GM12878 (cell line): ENCODE measurements around the gene NFIL3. TPM values are rescaled to one million over a fixed set of nuclear protein-coding genes. Genes with fewer than 3 reads are reported as not detected.

Experiments used
- ATAC-seq: fragments of 200-7000 bp; cut with Tn5 transposase; 3 replicates; pipeline ENCODE4 v1.9.1; 2020; ENCODE audit warnings: mild to moderate bottlenecking, moderate library complexity
- BruUV-seq: library from RNA; stranded (reverse); fragments of 400-500 nt; replicated peaks from 2 replicates; lab custom pipeline; 2021; lab: Mats Ljungman, UMichigan
- CTCF ChIA-PET: fragments of 300-600 bp; sonication (Branson Sonifier 250); formaldehyde crosslinking; extraction: SDS; loops from one replicate; lab custom pipeline; 2021; ENCODE audit warnings: inconsistent platforms; lab: Yijun Ruan, JAX
- POLR2A ChIA-PET: fragments of 350-600 bp; formaldehyde crosslinking; extraction: SDS; loops from one replicate; lab custom pipeline; 2021; ENCODE audit warnings: inconsistent platforms; lab: Charles Lee
- RAD21 ChIA-PET: fragments of 300-600 bp; sonication (Branson Sonifier 250); formaldehyde crosslinking; loops from one replicate; lab custom pipeline; 2023; ENCODE audit warnings: antibody characterized with exemption; ENCODE audit not compliant: unreplicated experiment; lab: Charles Lee
- SMC1A ChIA-PET: fragments of 300-600 bp; sonication (Branson Sonifier 250); formaldehyde crosslinking; loops from one replicate; lab custom pipeline; 2023; ENCODE audit not compliant: unreplicated experiment, uncharacterized antibody; lab: Charles Lee
- DNase-seq: peaks from one replicate; pipeline ENCODE4 v3.0.0-alpha.2; 2011; ENCODE audit warnings: low read depth, low spot score
- FAIRE-seq: peaks from 3 replicates; lab custom pipeline; 2011; peaks lifted over from hg19 to GRCh38; lab: Jason Lieb, UNC
- H2AFZ ChIP-seq: 2 replicates; pipeline ENCODE4 v1.6.0; 2011; ENCODE audit warnings: low read depth, low read length, control low read depth; ENCODE audit not compliant: control insufficient read depth
- H3K27ac ChIP-seq: 2 replicates; pipeline ENCODE4 v1.5.1; 2011; ENCODE audit warnings: control low read depth; ENCODE audit not compliant: control insufficient read depth, insufficient read depth
- H3K27me3 ChIP-seq, 2 experiments: replicated peaks in 1 of 2; 2 replicates each; pipeline versions ENCODE4 v1.6.0 to v1.6.1; 2011; ENCODE audit warnings: low read length in 1 of 2; ENCODE audit not compliant: control insufficient read depth in 2 of 2, insufficient read depth in 2 of 2
- H3K36me3 ChIP-seq, 2 experiments: 2 replicates each; pipeline ENCODE4 v1.5.1; 2011; ENCODE audit warnings: low read length in 1 of 2; ENCODE audit not compliant: control insufficient read depth in 2 of 2, insufficient read depth in 2 of 2
- H3K4me1 ChIP-seq: 2 replicates; pipeline ENCODE4 v1.6.1; 2011; ENCODE audit warnings: mild to moderate bottlenecking, low read length, moderate library complexity, mixed read lengths; ENCODE audit not compliant: control insufficient read depth, insufficient read depth
- H3K4me2 ChIP-seq: 2 replicates; pipeline ENCODE4 v1.6.0; 2011; ENCODE audit warnings: control low read depth; ENCODE audit not compliant: control insufficient read depth, insufficient read depth
- H3K4me3 ChIP-seq: fragments of 200-600 bp; sonication (generic); 2 replicates; pipeline ENCODE4 v1.5.1; 2016
- H3K79me2 ChIP-seq: 2 replicates; pipeline ENCODE4 v1.6.0; 2011; ENCODE audit warnings: low read length; ENCODE audit not compliant: control insufficient read depth, insufficient read depth
- H3K9ac ChIP-seq: 2 replicates; pipeline ENCODE4 v1.8.0; 2011; ENCODE audit warnings: low read length, control low read depth, mixed read lengths; ENCODE audit not compliant: control insufficient read depth, insufficient read depth
- H3K9me3 ChIP-seq: replicated peaks from 3 replicates; pipeline ENCODE4 v1.5.1; 2011; ENCODE audit warnings: mild to moderate bottlenecking, low read length; ENCODE audit not compliant: control insufficient read depth, insufficient read depth
- H4K20me1 ChIP-seq: 2 replicates; pipeline ENCODE4 v1.6.0; 2011; ENCODE audit not compliant: control insufficient read depth, insufficient read depth
- BRCA1 ChIP-seq: IDR thresholded peaks from 2 replicates; pipeline ENCODE4 v1.6.1; 2011; ENCODE audit warnings: low read depth, low read length, improper control_type of control experiment
- CEBPZ ChIP-seq: fragments of 150-350 bp; IDR thresholded peaks from 2 replicates; pipeline ENCODE4 v1.6.1; 2016; ENCODE audit warnings: low read depth, low read length
- DPF2 ChIP-seq: fragments of 450-650 bp; IDR thresholded peaks from 2 replicates; pipeline ENCODE4 v1.6.1; 2017; ENCODE audit warnings: mild to moderate bottlenecking
- EGR1 ChIP-seq, 2 experiments: IDR thresholded peaks; 1 replicate in 1 of 2; 2 replicates in 1 of 2; pipeline ENCODE4 v1.6.1; 2011 to 2012; ENCODE audit warnings: low read depth in 2 of 2, low read length in 2 of 2, borderline replicate concordance in 1 of 2, mild to moderate bottlenecking in 1 of 2, moderate library complexity in 1 of 2
- ETV6 ChIP-seq, 2 experiments: fragments of 450-650 bp in 1 of 2; IDR thresholded peaks in 1 of 2; conservative IDR thresholded peaks in 1 of 2; 2 replicates each; pipeline ENCODE4 v1.6.1; 2014; ENCODE audit warnings: antibody characterized with exemption in 1 of 2, borderline replicate concordance in 1 of 2, low read depth in 1 of 2, mild to moderate bottlenecking in 1 of 2, moderate library complexity in 1 of 2
- HDAC2 ChIP-seq: fragments of 200-600 bp; sonication (generic); IDR thresholded peaks from 2 replicates; pipeline ENCODE4 v1.6.1; 2017
- HDAC6 ChIP-seq: fragments of 200-600 bp; sonication (generic); IDR thresholded peaks from one replicate; pipeline ENCODE4 v1.8.0; 2017; ENCODE audit warnings: antibody characterized with exemption; ENCODE audit not compliant: unreplicated experiment
- KAT2A ChIP-seq: conservative IDR thresholded peaks from 2 replicates; pipeline ENCODE4 v1.6.1; 2011; ENCODE audit warnings: low read depth, low read length; ENCODE audit not compliant: control insufficient read depth
- KLF5 ChIP-seq: fragments of 450-650 bp; IDR thresholded peaks from 2 replicates; pipeline ENCODE4 v1.6.1; 2014; ENCODE audit warnings: mild to moderate bottlenecking; ENCODE audit not compliant: partially characterized antibody
- LARP7 ChIP-seq: fragments of 450-650 bp; IDR thresholded peaks from 2 replicates; pipeline ENCODE4 v1.6.1; 2017; ENCODE audit warnings: mild to moderate bottlenecking
- SUZ12 ChIP-seq: fragments of 200-600 bp; sonication (generic); IDR thresholded peaks from one replicate; pipeline ENCODE4 v1.6.1; 2018; ENCODE audit warnings: antibody characterized with exemption, mild to moderate bottlenecking; ENCODE audit not compliant: unreplicated experiment
- ZNF207 ChIP-seq: fragments of 450-650 bp; IDR thresholded peaks from 2 replicates; pipeline ENCODE4 v1.6.1; 2014; ENCODE audit warnings: antibody characterized with exemption, mild to moderate bottlenecking, borderline replicate concordance
- in situ Hi-C: fragments of 300-500 bp; cut with MboI; formaldehyde crosslinking; loops from 9 replicates; pipeline ENCODE4 v1.14.3; 2018; ENCODE audit warnings: mixed read lengths
- intact Hi-C: fragments of 100-400 bp; cut with micrococcal nuclease; formaldehyde crosslinking; loops from one replicate; pipeline ENCODE4 v1.14.2; 2022; ENCODE audit not compliant: unreplicated experiment
- polyA plus RNA-seq, 11 experiments: library from polyadenylated mRNA; depleted of rRNA in 4 of 11; unstranded in 6 of 11; stranded (reverse) in 5 of 11; fragments of >200 nt; fragmentation: Nextera tagmentation in 4 of 11; fragmentation: Illumina TruSeq in 1 of 11; extraction: Ambion mirVana in 4 of 11; extraction: Trizol in 1 of 11; gene quantifications; 1 replicate in 1 of 11; 2 replicates in 10 of 11; pipeline versions ENCODE4 v1.2.1 to v1.2.3, GENCODE V29; 2011 to 2016; ENCODE audit warnings: inconsistent platforms in 2 of 11, missing spikeins in 2 of 11, low read depth in 1 of 11
- total RNA-seq, 4 experiments: library from RNA; depleted of rRNA in 3 of 4; stranded (reverse); fragments of >200 nt in 3 of 4; fragmentation: Illumina TruSeq in 1 of 4; extraction: Trizol in 1 of 4; gene quantifications; 2 replicates each; pipeline versions ENCODE4 v1.2.1 to v1.2.3, GENCODE V29; 2013 to 2021
- TF ChIP-seq, protein P1 (sequence below): IDR thresholded peaks from 2 replicates; pipeline ENCODE4 v1.6.1; 2012; ENCODE audit warnings: low read depth, low read length, improper control_type of control experiment
- TF ChIP-seq, protein P2 (sequence below): fragments of 450-650 bp; IDR thresholded peaks from 2 replicates; pipeline ENCODE4 v1.6.1; 2016; ENCODE audit warnings: mild to moderate bottlenecking, moderate library complexity, borderline replicate concordance
- TF ChIP-seq, protein P3 (sequence below): fragments of 150-350 bp; IDR thresholded peaks from 2 replicates; pipeline ENCODE4 v1.6.1; 2014; ENCODE audit warnings: mild to moderate bottlenecking, low read depth, low read length

NFIL3 gene
- total and polyA plus RNA-seq, 10 of the 15 experiments (the other 5 are each of a cell fraction or from before 2014, with no cell fraction given): 0.18 to 1.0 (median 0.36) TPM; not detected in 3

- no peak for DNase-seq
- CTCF ChIA-PET: interaction anchor here (0.7 to 0.8 kb wide), 2 partner anchors 26 to 388 kb away, joined by 3 read pairs; no protein-coding TSS in a partner anchor
- H2AFZ ChIP-seq: no peak overlapping the region
- TF ChIP-seq HDAC6 (no peak), KLF5 (no peak), SUZ12 (no peak), ETV6 (conservative IDR thresholded peaks at IDR 0.05 in 1 of 2, IDR thresholded peaks at IDR 0.05 in 1 of 2; ENCODE audit: borderline replicate concordance in 1 of 2, low read depth in 1 of 2) (no peak), LARP7 (no peak), DPF2 (no peak), BRCA1 (no peak), ZNF207 (no peak), CEBPZ (no peak), EGR1 (IDR thresholded peaks at IDR 0.05; ENCODE audit: borderline replicate concordance in 1 of 2, low read depth in 2 of 2, low read length in 2 of 2) (no peak), KAT2A (no peak), HDAC2 (no peak)
- TF ChIP-seq, protein P1, sequence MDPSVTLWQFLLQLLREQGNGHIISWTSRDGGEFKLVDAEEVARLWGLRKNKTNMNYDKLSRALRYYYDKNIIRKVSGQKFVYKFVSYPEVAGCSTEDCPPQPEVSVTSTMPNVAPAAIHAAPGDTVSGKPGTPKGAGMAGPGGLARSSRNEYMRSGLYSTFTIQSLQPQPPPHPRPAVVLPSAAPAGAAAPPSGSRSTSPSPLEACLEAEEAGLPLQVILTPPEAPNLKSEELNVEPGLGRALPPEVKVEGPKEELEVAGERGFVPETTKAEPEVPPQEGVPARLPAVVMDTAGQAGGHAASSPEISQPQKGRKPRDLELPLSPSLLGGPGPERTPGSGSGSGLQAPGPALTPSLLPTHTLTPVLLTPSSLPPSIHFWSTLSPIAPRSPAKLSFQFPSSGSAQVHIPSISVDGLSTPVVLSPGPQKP: no peak
- TF ChIP-seq, protein P2, sequence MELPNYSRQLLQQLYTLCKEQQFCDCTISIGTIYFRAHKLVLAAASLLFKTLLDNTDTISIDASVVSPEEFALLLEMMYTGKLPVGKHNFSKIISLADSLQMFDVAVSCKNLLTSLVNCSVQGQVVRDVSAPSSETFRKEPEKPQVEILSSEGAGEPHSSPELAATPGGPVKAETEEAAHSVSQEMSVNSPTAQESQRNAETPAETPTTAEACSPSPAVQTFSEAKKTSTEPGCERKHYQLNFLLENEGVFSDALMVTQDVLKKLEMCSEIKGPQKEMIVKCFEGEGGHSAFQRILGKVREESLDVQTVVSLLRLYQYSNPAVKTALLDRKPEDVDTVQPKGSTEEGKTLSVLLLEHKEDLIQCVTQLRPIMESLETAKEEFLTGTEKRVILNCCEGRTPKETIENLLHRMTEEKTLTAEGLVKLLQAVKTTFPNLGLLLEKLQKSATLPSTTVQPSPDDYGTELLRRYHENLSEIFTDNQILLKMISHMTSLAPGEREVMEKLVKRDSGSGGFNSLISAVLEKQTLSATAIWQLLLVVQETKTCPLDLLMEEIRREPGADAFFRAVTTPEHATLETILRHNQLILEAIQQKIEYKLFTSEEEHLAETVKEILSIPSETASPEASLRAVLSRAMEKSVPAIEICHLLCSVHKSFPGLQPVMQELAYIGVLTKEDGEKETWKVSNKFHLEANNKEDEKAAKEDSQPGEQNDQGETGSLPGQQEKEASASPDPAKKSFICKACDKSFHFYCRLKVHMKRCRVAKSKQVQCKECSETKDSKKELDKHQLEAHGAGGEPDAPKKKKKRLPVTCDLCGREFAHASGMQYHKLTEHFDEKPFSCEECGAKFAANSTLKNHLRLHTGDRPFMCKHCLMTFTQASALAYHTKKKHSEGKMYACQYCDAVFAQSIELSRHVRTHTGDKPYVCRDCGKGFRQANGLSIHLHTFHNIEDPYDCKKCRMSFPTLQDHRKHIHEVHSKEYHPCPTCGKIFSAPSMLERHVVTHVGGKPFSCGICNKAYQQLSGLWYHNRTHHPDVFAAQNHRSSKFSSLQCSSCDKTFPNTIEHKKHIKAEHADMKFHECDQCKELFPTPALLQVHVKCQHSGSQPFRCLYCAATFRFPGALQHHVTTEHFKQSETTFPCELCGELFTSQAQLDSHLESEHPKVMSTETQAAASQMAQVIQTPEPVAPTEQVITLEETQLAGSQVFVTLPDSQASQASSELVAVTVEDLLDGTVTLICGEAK: no peak
- TF ChIP-seq, protein P3, sequence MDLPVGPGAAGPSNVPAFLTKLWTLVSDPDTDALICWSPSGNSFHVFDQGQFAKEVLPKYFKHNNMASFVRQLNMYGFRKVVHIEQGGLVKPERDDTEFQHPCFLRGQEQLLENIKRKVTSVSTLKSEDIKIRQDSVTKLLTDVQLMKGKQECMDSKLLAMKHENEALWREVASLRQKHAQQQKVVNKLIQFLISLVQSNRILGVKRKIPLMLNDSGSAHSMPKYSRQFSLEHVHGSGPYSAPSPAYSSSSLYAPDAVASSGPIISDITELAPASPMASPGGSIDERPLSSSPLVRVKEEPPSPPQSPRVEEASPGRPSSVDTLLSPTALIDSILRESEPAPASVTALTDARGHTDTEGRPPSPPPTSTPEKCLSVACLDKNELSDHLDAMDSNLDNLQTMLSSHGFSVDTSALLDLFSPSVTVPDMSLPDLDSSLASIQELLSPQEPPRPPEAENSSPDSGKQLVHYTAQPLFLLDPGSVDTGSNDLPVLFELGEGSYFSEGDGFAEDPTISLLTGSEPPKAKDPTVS: no peak
These were observed 36.9 kb downstream of the NFIL3 start for GRCh38 chr9:91386765-91387164.

More at GRCh38 chr9:91386765-91387164, 36.9 kb downstream of the NFIL3 start:
- no peak for FAIRE-seq
- no peaks in the 10 kb centered on the region for H3K4me1 ChIP-seq
- no peaks in the 10 kb centered on the region for H3K9me3 ChIP-seq
- ChIA-PET POLR2A (interaction anchor here (0.6 kb wide), 1 partner anchor 236 kb away, joined by 3 read pairs; no protein-coding TSS in a partner anchor), SMC1A (no interaction called here), RAD21 (no interaction called here)
- no peaks in the 10 kb centered on the region for H4K20me1 ChIP-seq
- 0 out of 3 replicates have a peak, but pooled peaks have one; percentile 18 for ATAC-seq
- no peak overlapping the region for H3K9ac ChIP-seq
- in situ Hi-C loops: no loop called here
- no peak overlapping the region for H3K4me2 ChIP-seq
- BruUV-seq: no TSS peak
- H3K36me3 ChIP-seq: no peaks in the 10 kb centered on the region
- H3K27me3 ChIP-seq: no peaks in the 10 kb centered on the region; a peak in 1 of 4 replicates
- H3K27ac ChIP-seq: no peak overlapping the region
- no peaks in the 10 kb centered on the region for H3K79me2 ChIP-seq
- intact Hi-C loops: no loop called here
- no peak overlapping the region for H3K4me3 ChIP-seq
